Choroid plexus epithelial cell (primary cell): Measurements from ENCODE around the gene KRT37.
A peak's percentile ranks its signal among the peaks of the same experiment; 100 is the strongest.

Experiments used
- DNase-seq: peaks from one replicate; pipeline ENCODE4 v3.0.0-alpha.2; 2010; ENCODE audit warnings: low read depth
- H3K4me3 ChIP-seq: 2 replicates; pipeline ENCODE4 v1.5.1; 2011; ENCODE audit warnings: low read depth, mild to moderate bottlenecking, control low read depth, low read length, moderate library complexity
- TF ChIP-seq, protein P1 (sequence below): conservative IDR thresholded peaks from 2 replicates; pipeline ENCODE4 v1.5.1; 2011; ENCODE audit warnings: low read depth, mild to moderate bottlenecking, control low read depth, inconsistent platforms, low read length, moderate library complexity

The KRT37 gene

DNA sequence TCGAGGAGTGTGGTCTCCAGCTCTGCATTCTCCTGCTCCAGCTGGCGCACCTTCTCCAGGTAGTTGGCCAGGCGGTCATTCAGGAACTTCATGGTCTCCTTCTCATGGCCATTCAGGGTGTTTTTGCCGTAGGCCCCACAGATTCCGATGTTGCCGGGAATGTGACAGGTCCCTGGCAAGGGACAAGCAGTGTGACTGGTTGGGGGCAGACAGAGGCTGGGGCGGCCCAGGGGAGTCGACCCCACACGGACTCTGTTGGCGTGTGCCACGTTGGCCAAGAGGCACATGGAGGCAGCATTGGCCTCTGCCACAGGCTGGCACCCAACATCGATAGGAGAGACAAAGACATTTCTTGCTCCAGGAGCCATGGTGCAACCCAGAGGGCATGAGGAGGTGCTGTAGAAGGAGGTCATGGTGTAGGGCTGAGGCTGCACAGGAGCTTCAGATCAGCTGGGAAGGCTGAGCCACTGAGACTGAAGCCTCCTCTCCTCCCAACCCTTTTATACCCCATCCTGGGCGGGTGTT is at the start of gene KRT37:
KRT37 (minus strand) TSS at position 475 of the 525 bp plus-strand sequence; CDS start at position 413, 62 bp downstream.
- TF ChIP-seq, protein P1, sequence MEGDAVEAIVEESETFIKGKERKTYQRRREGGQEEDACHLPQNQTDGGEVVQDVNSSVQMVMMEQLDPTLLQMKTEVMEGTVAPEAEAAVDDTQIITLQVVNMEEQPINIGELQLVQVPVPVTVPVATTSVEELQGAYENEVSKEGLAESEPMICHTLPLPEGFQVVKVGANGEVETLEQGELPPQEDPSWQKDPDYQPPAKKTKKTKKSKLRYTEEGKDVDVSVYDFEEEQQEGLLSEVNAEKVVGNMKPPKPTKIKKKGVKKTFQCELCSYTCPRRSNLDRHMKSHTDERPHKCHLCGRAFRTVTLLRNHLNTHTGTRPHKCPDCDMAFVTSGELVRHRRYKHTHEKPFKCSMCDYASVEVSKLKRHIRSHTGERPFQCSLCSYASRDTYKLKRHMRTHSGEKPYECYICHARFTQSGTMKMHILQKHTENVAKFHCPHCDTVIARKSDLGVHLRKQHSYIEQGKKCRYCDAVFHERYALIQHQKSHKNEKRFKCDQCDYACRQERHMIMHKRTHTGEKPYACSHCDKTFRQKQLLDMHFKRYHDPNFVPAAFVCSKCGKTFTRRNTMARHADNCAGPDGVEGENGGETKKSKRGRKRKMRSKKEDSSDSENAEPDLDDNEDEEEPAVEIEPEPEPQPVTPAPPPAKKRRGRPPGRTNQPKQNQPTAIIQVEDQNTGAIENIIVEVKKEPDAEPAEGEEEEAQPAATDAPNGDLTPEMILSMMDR, result no peak
- no peak within 1 kb of the TSS for H3K4me3 ChIP-seq
- DNase-seq, result no peak

DNA sequence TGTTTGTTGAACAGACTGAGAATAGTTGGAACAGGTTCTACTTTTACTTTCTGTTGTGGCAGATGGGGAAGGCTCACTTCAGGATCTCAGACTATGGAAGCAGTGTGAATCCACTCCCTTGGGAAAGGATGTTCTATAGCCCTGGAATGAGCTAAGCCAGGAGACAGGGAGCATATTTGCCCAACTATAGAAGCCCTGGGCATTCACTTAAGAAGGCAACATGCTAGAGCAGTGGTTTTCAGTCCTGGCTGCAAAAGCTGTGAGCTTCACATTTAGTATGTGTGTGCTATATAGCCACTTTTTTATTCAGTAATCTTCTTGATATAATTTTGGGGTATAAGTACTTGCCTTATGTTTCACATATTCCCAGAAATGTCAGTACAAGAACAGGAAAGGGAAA is 44.0 kb upstream of the KRT37 start:
- no peak overlapping the region for H3K4me3 ChIP-seq
- DNase-seq, result no peak
- TF ChIP-seq, protein P1, result no peak

DNA sequence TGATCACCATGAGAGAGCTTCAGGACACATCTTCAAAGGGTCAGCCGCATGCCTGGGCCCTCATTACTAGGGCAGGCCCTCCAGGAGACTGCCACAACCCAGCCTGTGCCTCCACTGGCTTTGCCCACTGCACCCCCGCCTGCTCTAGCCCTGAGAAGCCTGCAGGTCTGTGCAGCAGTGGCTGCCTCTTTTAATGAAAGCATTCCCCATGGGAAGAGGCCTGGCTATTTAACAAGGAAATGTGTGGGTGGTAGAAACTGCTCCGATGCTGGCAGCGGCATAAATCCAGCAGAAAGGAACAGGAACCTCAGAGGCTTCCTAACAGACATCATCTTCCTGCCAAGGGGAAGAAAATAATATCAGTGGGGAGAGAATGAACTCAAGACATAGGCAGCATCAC is 43.2 kb upstream of the KRT37 start:
- H3K4me3 ChIP-seq, result no peak overlapping the region
- TF ChIP-seq, protein P1, result no peak
- DNase-seq, result no peak

DNA sequence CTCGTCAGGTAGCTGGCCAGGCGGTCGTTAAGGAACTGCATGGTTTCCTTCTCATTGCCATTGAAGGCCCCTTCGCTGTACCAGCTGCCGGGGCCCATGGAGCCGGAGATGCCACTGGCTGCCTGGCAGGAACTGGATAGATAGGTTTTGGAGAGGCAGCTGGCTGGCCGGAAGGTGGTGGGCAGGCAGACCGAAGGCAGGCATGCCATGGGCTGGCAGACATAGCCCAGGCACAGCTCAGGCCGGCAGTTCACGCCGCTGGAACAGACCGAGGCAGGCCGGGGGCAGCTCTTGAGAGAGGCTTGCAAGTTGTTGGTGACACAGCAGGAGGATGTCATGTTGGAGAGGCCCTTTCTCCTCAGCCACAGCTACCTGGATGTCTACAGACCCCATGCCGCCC is 42.6 kb upstream of the KRT37 start, which contains the start of gene KRT32:
KRT32 (minus strand) TSS at position 399 of the 400 bp plus-strand sequence; CDS start at position 338, 61 bp downstream.
- TF ChIP-seq, protein P1, result no peak
- DNase-seq, result no peak
- no peak within 1 kb of the TSS for H3K4me3 ChIP-seq

DNA sequence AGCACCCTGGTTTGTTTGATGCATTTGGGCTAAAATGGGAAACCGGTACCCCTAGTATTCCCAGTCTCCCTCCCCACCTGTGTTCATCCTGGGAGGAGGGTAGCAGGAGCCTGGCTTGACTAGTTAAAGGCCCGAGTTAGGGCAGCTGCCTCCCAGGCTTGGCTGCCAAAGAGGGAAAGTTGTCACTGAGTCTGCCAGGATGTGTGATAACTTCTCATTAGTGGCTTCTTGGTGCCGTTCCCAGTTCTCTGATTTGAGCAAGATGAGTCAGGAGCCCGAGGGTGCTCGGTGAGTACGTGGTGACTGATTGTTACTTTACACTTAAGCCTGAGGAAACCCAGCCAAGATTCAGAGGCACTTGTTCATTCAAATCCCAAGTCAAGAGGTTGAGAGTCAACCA is 40.3 kb upstream of the KRT37 start:
- peak; percentile 69 for DNase-seq
- TF ChIP-seq, protein P1, result no peak
- H3K4me3 ChIP-seq, result no peak overlapping the region

DNA sequence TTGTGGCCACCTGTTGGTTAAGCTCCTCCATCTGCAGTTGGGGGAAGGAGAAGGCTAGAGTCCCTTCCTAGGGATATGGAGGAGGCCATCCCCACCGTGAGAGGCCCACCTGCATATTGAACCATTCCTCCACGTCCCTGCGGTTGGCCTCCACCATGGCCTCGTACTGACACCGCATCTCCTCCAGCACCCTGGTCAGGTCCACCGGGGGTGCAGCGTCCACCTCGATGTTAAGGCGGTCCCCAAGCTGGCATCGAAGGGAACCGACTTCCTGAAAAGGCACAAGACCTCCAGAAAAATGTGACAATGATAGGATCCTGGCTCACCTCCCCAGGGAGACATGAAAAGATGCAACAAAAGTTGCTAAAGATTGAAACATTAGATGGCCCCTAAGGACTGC is 39.8 kb upstream of the KRT37 start:
- H3K4me3 ChIP-seq, result no peak overlapping the region
- TF ChIP-seq, protein P1, result no peak
- DNase-seq, result no peak

DNA sequence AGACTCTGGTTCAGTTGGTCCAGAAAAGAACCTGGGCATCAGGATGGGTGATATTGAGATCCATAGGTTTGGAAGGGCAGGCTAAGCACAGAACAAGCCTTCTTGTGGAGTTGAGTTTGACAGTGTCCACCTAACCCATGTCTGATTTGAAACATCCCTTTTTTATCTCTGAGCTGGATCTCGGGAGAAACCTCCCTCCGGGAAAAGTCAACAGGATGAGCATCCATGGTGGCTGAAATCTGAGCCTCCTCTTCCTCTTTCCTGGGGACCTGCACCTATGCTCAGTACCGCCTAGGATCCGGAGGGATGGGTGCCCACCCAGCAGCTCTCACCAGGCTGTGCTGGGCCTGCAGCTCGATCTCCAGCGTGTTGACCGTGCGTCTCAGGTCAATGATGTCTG is 39.4 kb upstream of the KRT37 start:
- H3K4me3 ChIP-seq, result no peak overlapping the region
- DNase-seq, result no peak
- TF ChIP-seq, protein P1, result no peak
